H1 (cell line): ENCODE data around the gene NPTX1. TPM values are rescaled to one million over a fixed set of nuclear protein-coding genes. Genes with fewer than 3 reads are reported as not detected.

Source experiments
- CTCF ChIA-PET: fragments of 300-600 bp; sonication (Branson Sonifier 250); formaldehyde crosslinking; loops from one replicate; lab custom pipeline; 2021; ENCODE audit not compliant: partially characterized antibody; lab: Charles Lee
- POLR2A ChIA-PET: fragments of 300-600 bp; sonication (Branson Sonifier 250); formaldehyde crosslinking; loops from one replicate; lab custom pipeline; 2021; ENCODE audit warnings: inconsistent platforms; ENCODE audit not compliant: partially characterized antibody; lab: Charles Lee
- DNase-seq, 2 experiments: peaks; one replicate each; pipeline versions ENCODE4 v3.0.0 to v3.0.0-alpha.2; 2010 to 2022; ENCODE audit warnings: low spot score in 2 of 2, low read depth in 1 of 2, mixed read lengths in 1 of 2
- FAIRE-seq: peaks from 2 replicates; lab custom pipeline; 2011; peaks lifted over from hg19 to GRCh38; lab: Jason Lieb, UNC
- H2AFZ ChIP-seq: 2 replicates; pipeline ENCODE4 v1.8.1; 2012; ENCODE audit warnings: low read length, inconsistent platforms
- H2AK5ac ChIP-seq: 2 replicates; pipeline ENCODE4 v1.6.1; 2013; ENCODE audit warnings: low read depth, low read length
- H2BK120ac ChIP-seq: replicated peaks from 2 replicates; pipeline ENCODE3; 2013; ENCODE audit warnings: low read depth, low read length, inconsistent platforms
- H2BK12ac ChIP-seq: 2 replicates; pipeline ENCODE4 v1.6.1; 2013; ENCODE audit warnings: low read depth, low read length
- H2BK15ac ChIP-seq: 2 replicates; pipeline ENCODE4 v1.6.1; 2013; ENCODE audit warnings: low read length
- H2BK20ac ChIP-seq: 2 replicates; pipeline ENCODE4 v1.6.1; 2013; ENCODE audit warnings: low read length
- H2BK5ac ChIP-seq: 2 replicates; pipeline ENCODE4 v1.6.1; 2013; ENCODE audit warnings: low read depth, low read length
- H3K14ac ChIP-seq: 2 replicates; pipeline ENCODE4 v1.6.1; 2013; ENCODE audit warnings: inconsistent platforms; ENCODE audit not compliant: insufficient read length
- H3K18ac ChIP-seq: 2 replicates; pipeline ENCODE4 v1.6.1; 2013; ENCODE audit warnings: low read length; ENCODE audit errors: extremely low read depth
- H3K23ac ChIP-seq: 2 replicates; pipeline ENCODE4 v1.6.1; 2013; ENCODE audit warnings: inconsistent platforms; ENCODE audit not compliant: insufficient read length
- H3K23me2 ChIP-seq: 2 replicates; pipeline ENCODE4 v1.6.1; 2013; ENCODE audit warnings: low read depth, low read length
- H3K27ac ChIP-seq: 2 replicates; pipeline ENCODE4 v1.6.1; 2011; ENCODE audit warnings: low read depth, low read length, inconsistent platforms
- H3K27me3 ChIP-seq, 4 experiments: replicated peaks in 1 of 4; 1 replicate in 1 of 4; 2 replicates in 3 of 4; pipeline versions ENCODE4 v1.6.1 to v1.8.1; 2011 to 2013; ENCODE audit warnings: low read length in 3 of 4, mild to moderate bottlenecking in 3 of 4, inconsistent platforms in 2 of 4, mixed read lengths in 2 of 4, moderate library complexity in 1 of 4; ENCODE audit not compliant: control insufficient read depth in 3 of 4, insufficient read depth in 3 of 4; ENCODE audit errors: extremely low read depth in 1 of 4
- H3K36me3 ChIP-seq, 4 experiments: 2 replicates each; pipeline versions ENCODE4 v1.6.1 to v1.8.1; 2011 to 2013; ENCODE audit warnings: mild to moderate bottlenecking in 4 of 4, low read length in 3 of 4, moderate library complexity in 2 of 4, control low read depth in 1 of 4, inconsistent platforms in 1 of 4; ENCODE audit not compliant: insufficient read depth in 4 of 4, control insufficient read depth in 2 of 4
- H3K4ac ChIP-seq: replicated peaks from 2 replicates; pipeline ENCODE3; 2013; ENCODE audit warnings: low read length, low read depth, mixed read lengths, inconsistent platforms; ENCODE audit not compliant: insufficient read length
- H3K4me1 ChIP-seq, 4 experiments: replicated peaks in 1 of 4; 1 replicate in 1 of 4; 2 replicates in 3 of 4; pipeline versions ENCODE4 v1.6.1 to v1.8.1; 2011 to 2013; ENCODE audit warnings: low read length in 3 of 4, inconsistent platforms in 2 of 4, mixed read lengths in 1 of 4; ENCODE audit not compliant: insufficient read depth in 4 of 4, control insufficient read depth in 3 of 4
- H3K4me2 ChIP-seq, 2 experiments: 2 replicates each; pipeline versions ENCODE4 v1.6.1 to v1.8.1; 2011 to 2013; ENCODE audit warnings: low read depth in 2 of 2, low read length in 2 of 2, control low read depth in 1 of 2, inconsistent platforms in 1 of 2, mild to moderate bottlenecking in 1 of 2; ENCODE audit not compliant: insufficient read depth in 1 of 2
- H3K4me3 ChIP-seq, 4 experiments: fragments of 200-600, 300-600 bp in 1 of 4; sonication (generic), shearing (Covaris generic), sonication (Bioruptor Twin) in 1 of 4; 2 replicates each; pipeline versions ENCODE4 v1.5.1 to v1.8.1; 2011 to 2016; ENCODE audit warnings: low read length in 4 of 4, low read depth in 3 of 4, control low read depth in 2 of 4, inconsistent platforms in 2 of 4, mild to moderate bottlenecking in 2 of 4, mixed read lengths in 1 of 4, moderate library complexity in 1 of 4; ENCODE audit not compliant: insufficient read depth in 2 of 4; ENCODE audit errors: extremely low read depth in 1 of 4
- H3K56ac ChIP-seq: replicated peaks from 2 replicates; pipeline ENCODE3; 2013; ENCODE audit warnings: low read depth, mild to moderate bottlenecking, mixed read lengths, low read length, inconsistent platforms; ENCODE audit not compliant: insufficient read length
- H3K79me1 ChIP-seq: 2 replicates; pipeline ENCODE4 v1.6.1; 2013; ENCODE audit warnings: low read depth, low read length, control low read depth
- H3K79me2 ChIP-seq, 2 experiments: 2 replicates each; pipeline versions ENCODE4 v1.6.1 to v1.8.1; 2012 to 2013; ENCODE audit warnings: low read length in 2 of 2, mild to moderate bottlenecking in 2 of 2, inconsistent platforms in 1 of 2; ENCODE audit not compliant: insufficient read depth in 2 of 2, control insufficient read depth in 1 of 2
- H3K9ac ChIP-seq, 4 experiments: replicated peaks in 1 of 4; 1 replicate in 1 of 4; 2 replicates in 3 of 4; pipeline versions ENCODE4 v1.6.1 to v1.8.1; 2011 to 2013; ENCODE audit warnings: low read depth in 3 of 4, low read length in 3 of 4, control low read depth in 2 of 4, mild to moderate bottlenecking in 2 of 4, moderate library complexity in 2 of 4, inconsistent platforms in 1 of 4; ENCODE audit errors: extremely low read depth in 1 of 4
- H3K9me3 ChIP-seq, 2 experiments: 2 replicates each; pipeline versions ENCODE4 v1.6.1 to v1.8.1; 2012 to 2013; ENCODE audit warnings: mild to moderate bottlenecking in 2 of 2, moderate library complexity in 2 of 2, control low read depth in 1 of 2, inconsistent platforms in 1 of 2, low read depth in 1 of 2, low read length in 1 of 2, mixed read lengths in 1 of 2; ENCODE audit not compliant: insufficient read depth in 2 of 2
- H4K20me1 ChIP-seq, 2 experiments: replicated peaks in 1 of 2; 2 replicates each; pipeline versions ENCODE3 to v1.8.1; 2011 to 2013; ENCODE audit warnings: inconsistent platforms in 2 of 2, low read length in 2 of 2, mild to moderate bottlenecking in 1 of 2; ENCODE audit not compliant: insufficient read depth in 2 of 2, control insufficient read depth in 1 of 2
- H4K5ac ChIP-seq: 2 replicates; pipeline ENCODE4 v1.6.1; 2013; ENCODE audit warnings: low read length, low read depth, mixed read lengths, inconsistent platforms; ENCODE audit not compliant: insufficient read length
- H4K8ac ChIP-seq: 2 replicates; pipeline ENCODE4 v1.8.0; 2013; ENCODE audit warnings: mild to moderate bottlenecking, moderate library complexity, low read length, inconsistent platforms; ENCODE audit not compliant: insufficient read depth; ENCODE audit errors: extremely low read depth
- H4K91ac ChIP-seq: replicated peaks from 2 replicates; pipeline ENCODE3; 2013; ENCODE audit warnings: low read length, mixed read lengths, inconsistent platforms; ENCODE audit not compliant: insufficient read length
- BACH1 ChIP-seq: IDR thresholded peaks from 2 replicates; pipeline ENCODE4 v1.6.1; 2012; ENCODE audit warnings: low read length, improper control_type of control experiment
- BCL11A ChIP-seq, 2 experiments: IDR thresholded peaks; one replicate each; pipeline ENCODE4 v1.6.1; 2011; ENCODE audit warnings: low read depth in 2 of 2, low read length in 2 of 2, mild to moderate bottlenecking in 2 of 2
- CBX5 ChIP-seq: fragments of 300-800, 300-1000 bp; sonication (generic); IDR thresholded peaks from 2 replicates; pipeline ENCODE4 v1.7.1; 2016; ENCODE audit warnings: antibody characterized with exemption, low read length, low read depth
- CBX8 ChIP-seq: fragments of 300-800, 300-1000 bp; sonication (generic); IDR thresholded peaks from 2 replicates; pipeline ENCODE4 v1.7.1; 2016; ENCODE audit warnings: low read depth, low read length, borderline replicate concordance
- GTF2F1 ChIP-seq: IDR thresholded peaks from 2 replicates; pipeline ENCODE4 v1.6.1; 2012; ENCODE audit warnings: low read depth, low read length, improper control_type of control experiment, borderline replicate concordance
- KDM1A ChIP-seq: fragments of 200-600, 300-600 bp; sonication (generic); IDR thresholded peaks from 2 replicates; pipeline ENCODE4 v1.7.1; 2016; ENCODE audit warnings: mild to moderate bottlenecking, low read length, borderline replicate concordance
- RFX5 ChIP-seq: IDR thresholded peaks from 2 replicates; pipeline ENCODE4 v1.6.1; 2011; ENCODE audit warnings: low read depth, low read length, improper control_type of control experiment, borderline replicate concordance
- RNF2 ChIP-seq: fragments of 200-900, 300-1000 bp; sonication (generic); IDR thresholded peaks from 2 replicates; pipeline ENCODE4 v1.7.1; 2016; ENCODE audit warnings: borderline replicate concordance, low read depth, mild to moderate bottlenecking, antibody characterized with exemption, low read length; ENCODE audit not compliant: poor library complexity, severe bottlenecking; ENCODE audit errors: missing control alignments
- RXRA ChIP-seq: IDR thresholded peaks from 2 replicates; pipeline ENCODE4 v1.6.1; 2011; ENCODE audit warnings: low read depth, mild to moderate bottlenecking, low read length, moderate library complexity; ENCODE audit not compliant: insufficient read depth
- SIN3A ChIP-seq, 2 experiments: IDR thresholded peaks in 1 of 2; conservative IDR thresholded peaks in 1 of 2; 2 replicates each; pipeline ENCODE4 v1.6.1; 2011 to 2012; ENCODE audit warnings: low read length in 2 of 2, improper control_type of control experiment in 1 of 2, low read depth in 1 of 2, mild to moderate bottlenecking in 1 of 2
- TAF1 ChIP-seq: IDR thresholded peaks from 2 replicates; pipeline ENCODE4 v1.6.1; 2011; ENCODE audit warnings: mild to moderate bottlenecking, low read depth, low read length
- TEAD4 ChIP-seq: IDR thresholded peaks from 2 replicates; pipeline ENCODE4 v1.6.1; 2012; ENCODE audit warnings: low read depth, low read length, inconsistent platforms, mixed read lengths
- YY1 ChIP-seq: IDR thresholded peaks from 2 replicates; pipeline ENCODE4 v1.6.1; 2011; ENCODE audit warnings: low read depth, mild to moderate bottlenecking, low read length
- WGBS, 2 experiments: shearing (Covaris generic) in 1 of 2; methylation state at CpG; one replicate each; pipeline versions ENCODE4 v1.1.6 to v1.1.7; 2013 to 2015; ENCODE audit warnings: low lambda C conversion rate in 2 of 2, mixed read lengths in 2 of 2, inconsistent platforms in 1 of 2, low coverage in 1 of 2, missing lambda C conversion rate in 1 of 2; ENCODE audit not compliant: insufficient replicate concordance in 2 of 2, insufficient coverage in 1 of 2, insufficient read length in 1 of 2; ENCODE audit errors: extremely low coverage in 1 of 2, missing lambda C conversion rate in 1 of 2; 5-methylcytosine and 5-hydroxymethylcytosine counted together
- polyA plus RNA-seq, 7 experiments: library from polyadenylated mRNA; depleted of rRNA in 3 of 7; stranded (reverse) in 5 of 7; unstranded in 2 of 7; fragments of >200 nt in 5 of 7; fragments of 200-250 nt in 2 of 7; gene quantifications; 1 replicate in 5 of 7; 2 replicates in 1 of 7; 4 replicates in 1 of 7; pipeline versions ENCODE4 v1.2.1 to v1.2.3, GENCODE V29; 2011 to 2013; ENCODE audit warnings: missing spikeins in 2 of 7, mixed read lengths in 2 of 7
- total RNA-seq: library from RNA; stranded (reverse); fragmentation: NEBNext Ultra II Directional; extraction: Animal tissue kit (Norgen Biotek cat#: 25700); gene quantifications from 2 replicates; pipeline ENCODE4 v1.2.1, GENCODE V29; 2021

Gene NPTX1
- total and polyA plus RNA-seq, 2 of the 8 experiments (the other 6 are each of a cell fraction or from before 2014, with no cell fraction given), result 12.0 to 17.9 TPM

GRCh38 chr17:80470603-80471002, 5.8 kb downstream of the NPTX1 start:
- Histone ChIP-seq H3K18ac (no peak overlapping the region), H3K4me2 (no peak overlapping the region), H3K36me3 (peaks cover 0 to under 1% (median 0%) of the 10 kb centered on the region in 4 experiments; a peak in 1 of 8 replicates), H3K9me3 (no peaks in the 10 kb centered on the region), H3K9ac (no peak overlapping the region), H3K27ac (no peak overlapping the region), H3K23ac (no peak overlapping the region), H3K79me2 (no peaks in the 10 kb centered on the region), H2BK12ac (no peak overlapping the region), H3K23me2 (no peaks in the 10 kb centered on the region; the same call in 1 of the 2 replicates), H2BK120ac (no peak overlapping the region), H4K5ac (no peak overlapping the region), H3K4me1 (peaks cover 0 to 7% (median 3%) of the 10 kb centered on the region in 4 experiments; a peak in 5 of 7 replicates), H3K79me1 (no peaks in the 10 kb centered on the region), H3K56ac (no peak overlapping the region), H3K14ac (no peak overlapping the region), H4K91ac (no peak overlapping the region), H4K8ac (no peak overlapping the region), H2BK20ac (no peak overlapping the region), H3K27me3 (peaks cover 27 to 54% (median 48%) of the 10 kb centered on the region in 4 experiments), H4K20me1 (peaks cover 3 to 25% of the 10 kb centered on the region in 2 experiments), H3K4me3 (no peak overlapping the region), H2AFZ (no peak overlapping the region), H2BK5ac (no peak overlapping the region), H2BK15ac (no peak overlapping the region), H3K4ac (no peak overlapping the region), H2AK5ac (no peak overlapping the region)
- no peak for DNase-seq
- 97% methylated on average over 13 of the region's 21 CpGs; no CpG with 5 or more reads in 1 of the 2 experiments for WGBS, 2 experiments
- ChIA-PET POLR2A (no interaction called here), CTCF (interaction anchor here (1.4 to 1.5 kb wide), 3 partner anchors 41 to 429 kb away, joined by 3 to 4 read pairs (median 3); no protein-coding TSS in a partner anchor)
- no peak for FAIRE-seq
- TF ChIP-seq TAF1, result no peak
- no peak for TF ChIP-seq RFX5
- no peak for TF ChIP-seq BCL11A (IDR thresholded peaks at IDR 0.05; ENCODE audit: low read depth in 2 of 2, low read length in 2 of 2)
- TF ChIP-seq YY1, result no peak
- no peak for TF ChIP-seq CBX8
- no peak for TF ChIP-seq RXRA
- no peak for TF ChIP-seq RNF2
- no peak for TF ChIP-seq BACH1
- no peak for TF ChIP-seq TEAD4
- TF ChIP-seq SIN3A (conservative IDR thresholded peaks at IDR 0.05 in 1 of 2, IDR thresholded peaks at IDR 0.05 in 1 of 2; ENCODE audit: low read depth in 1 of 2, low read length in 2 of 2), result no peak
- TF ChIP-seq CBX5, result no peak
- TF ChIP-seq KDM1A, result no peak
- TF ChIP-seq GTF2F1, result no peak
